ENCODE measurements around the gene DNER. TPM values are rescaled to one million over a fixed set of nuclear protein-coding genes. Genes with fewer than 3 reads are reported as not detected.

Gene DNER
- total and polyA plus RNA-seq, 2 donors (not counting 3 experiments of a cell fraction or from before 2014, with no cell fraction given), result 0.01 TPM; not detected in 1

DNA sequence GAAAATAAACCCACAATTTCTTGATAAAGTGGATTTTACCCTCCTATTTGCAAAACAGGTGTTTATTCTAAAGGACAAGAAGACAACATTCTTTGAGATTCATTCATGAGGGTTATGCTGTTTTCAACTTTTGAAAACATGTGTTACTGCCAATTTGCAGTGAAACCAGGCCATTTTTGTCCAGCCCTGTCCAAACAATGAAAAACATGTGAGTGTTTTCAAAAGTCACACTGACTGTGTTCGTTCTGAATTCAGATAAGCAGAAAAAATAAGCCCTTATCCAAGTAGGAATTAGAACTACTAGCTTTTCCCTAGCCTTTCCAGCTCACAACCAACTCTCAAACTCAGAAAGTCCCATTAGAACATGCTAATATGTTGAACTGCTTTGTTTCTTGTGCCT, 295.2 kb downstream of the DNER start:
- ChIA-PET CTCF (interaction anchor here (2.7 kb wide), 1 partner anchor 12 kb away, joined by 9 read pairs; no protein-coding TSS in a partner anchor), POLR2A (no interaction called here)
- no peaks in the 10 kb centered on the region for H3K36me3 ChIP-seq (ENCODE audit: control insufficient read depth in 2 of 2, extremely low read depth in 1 of 2, insufficient read depth in 2 of 2, low read length in 2 of 2)
- FAIRE-seq, result no peak
- H3K9me3 ChIP-seq (replicated peaks; ENCODE audit: control insufficient read depth, insufficient read depth, low read length), result no peaks in the 10 kb centered on the region
- DNase-seq (ENCODE audit: low read depth, low spot score), result no peak
- H3K27ac ChIP-seq (ENCODE audit: insufficient read depth, low read depth, low read length), result no peak overlapping the region
- BruUV-seq (replicated peaks), result no TSS peak
- H3K79me2 ChIP-seq (ENCODE audit: control insufficient read depth, insufficient read depth, low read length), result no peaks in the 10 kb centered on the region
- H3K4me1 ChIP-seq (ENCODE audit: control insufficient read depth, extremely low read depth, insufficient read depth, low read length), result no peaks in the 10 kb centered on the region
- intact Hi-C loops (cut with micrococcal nuclease), result no loop called here
- no peak overlapping the region for H3K4me2 ChIP-seq (ENCODE audit: insufficient read depth, low read length)
- H4K20me1 ChIP-seq (replicated peaks; ENCODE audit: control insufficient read depth, extremely low read depth, insufficient read depth, low read length), result no peaks in the 10 kb centered on the region
- no peak overlapping the region for H2AFZ ChIP-seq (ENCODE audit: low read depth, low read length)
- H3K9ac ChIP-seq (replicated peaks; ENCODE audit: extremely low read depth, insufficient read depth, low read length), result no peak overlapping the region
- TF ChIP-seq POLR2AphosphoS5 (IDR thresholded peaks at IDR 0.05; ENCODE audit: insufficient read depth, low read depth, low read length) (no peak), JUN (IDR thresholded peaks at IDR 0.05; ENCODE audit: borderline replicate concordance, insufficient read depth, insufficient read length, low read depth) (no peak), EZH2 (IDR thresholded peaks at IDR 0.05; ENCODE audit: borderline replicate concordance, low read depth, low read length, severe bottlenecking) (no peak), FOS (IDR thresholded peaks at IDR 0.05; ENCODE audit: borderline replicate concordance, insufficient read depth, low read length) (no peak), POLR2A (IDR thresholded peaks at IDR 0.05; ENCODE audit: low read depth, low read length) (no peak), MYC (IDR thresholded peaks at IDR 0.05; ENCODE audit: low read depth, low read length) (no peak), GATA2 (IDR thresholded peaks at IDR 0.05; ENCODE audit: insufficient read depth, insufficient read length, low read depth, low read length) (no peak)
- TF ChIP-seq, protein P1, sequence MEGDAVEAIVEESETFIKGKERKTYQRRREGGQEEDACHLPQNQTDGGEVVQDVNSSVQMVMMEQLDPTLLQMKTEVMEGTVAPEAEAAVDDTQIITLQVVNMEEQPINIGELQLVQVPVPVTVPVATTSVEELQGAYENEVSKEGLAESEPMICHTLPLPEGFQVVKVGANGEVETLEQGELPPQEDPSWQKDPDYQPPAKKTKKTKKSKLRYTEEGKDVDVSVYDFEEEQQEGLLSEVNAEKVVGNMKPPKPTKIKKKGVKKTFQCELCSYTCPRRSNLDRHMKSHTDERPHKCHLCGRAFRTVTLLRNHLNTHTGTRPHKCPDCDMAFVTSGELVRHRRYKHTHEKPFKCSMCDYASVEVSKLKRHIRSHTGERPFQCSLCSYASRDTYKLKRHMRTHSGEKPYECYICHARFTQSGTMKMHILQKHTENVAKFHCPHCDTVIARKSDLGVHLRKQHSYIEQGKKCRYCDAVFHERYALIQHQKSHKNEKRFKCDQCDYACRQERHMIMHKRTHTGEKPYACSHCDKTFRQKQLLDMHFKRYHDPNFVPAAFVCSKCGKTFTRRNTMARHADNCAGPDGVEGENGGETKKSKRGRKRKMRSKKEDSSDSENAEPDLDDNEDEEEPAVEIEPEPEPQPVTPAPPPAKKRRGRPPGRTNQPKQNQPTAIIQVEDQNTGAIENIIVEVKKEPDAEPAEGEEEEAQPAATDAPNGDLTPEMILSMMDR (IDR thresholded peaks at IDR 0.05; ENCODE audit: extremely low read depth in 1 of 2, insufficient read depth in 1 of 2, low read depth in 1 of 2, low read length in 2 of 2), result no peak
- TF ChIP-seq, protein P2, sequence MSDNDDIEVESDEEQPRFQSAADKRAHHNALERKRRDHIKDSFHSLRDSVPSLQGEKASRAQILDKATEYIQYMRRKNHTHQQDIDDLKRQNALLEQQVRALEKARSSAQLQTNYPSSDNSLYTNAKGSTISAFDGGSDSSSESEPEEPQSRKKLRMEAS (IDR thresholded peaks at IDR 0.05; ENCODE audit: insufficient read depth, insufficient read length), result no peak
- dilution Hi-C loops (cut with MboI; ENCODE audit: extremely low pct_ligation_motif_present, low sequenced_read_pairs), result no loop called here
- H3K9me1 ChIP-seq (replicated peaks; ENCODE audit: control insufficient read depth, extremely low read depth, insufficient read depth, low read length), result no peaks in the 10 kb centered on the region
- no peak overlapping the region for H3K4me3 ChIP-seq (replicated peaks in 1 of 3; ENCODE audit: insufficient read depth in 1 of 3, low read depth in 1 of 3, low read length in 3 of 3)
- H3K27me3 ChIP-seq (ENCODE audit: control insufficient read depth in 2 of 2, insufficient read depth in 2 of 2, low read length in 2 of 2), result no peaks in the 10 kb centered on the region
